HL-60 (cell line): ENCODE results near the gene HIVEP1.

Experiments
- DNase-seq, 2 experiments: peaks; one replicate each; pipeline ENCODE4 v3.0.0-alpha.2; 2010 to 2020; ENCODE audit warnings: low read depth in 1 of 2, low spot score in 1 of 2
- H3K27ac ChIP-seq: fragments of 250-450 bp; sonication (Bioruptor Pico); replicated peaks from 2 replicates; pipeline ENCODE4 v1.5.1; 2020; ENCODE audit warnings: mild to moderate bottlenecking, moderate library complexity
- H3K27me3 ChIP-seq: fragments of 250-450 bp; sonication (Bioruptor Pico); 2 replicates; pipeline ENCODE4 v1.5.1; 2021; ENCODE audit warnings: mild to moderate bottlenecking, moderate library complexity; ENCODE audit not compliant: insufficient read depth, poor library complexity, severe bottlenecking
- H3K4me3 ChIP-seq: replicated peaks from 2 replicates; pipeline ENCODE4 v1.5.1; 2011; ENCODE audit warnings: mild to moderate bottlenecking, control low read depth, low read length; ENCODE audit not compliant: insufficient read depth
- CTCF ChIP-seq: IDR thresholded peaks from one replicate; pipeline ENCODE4 v1.5.1; 2011; ENCODE audit warnings: low read length, control low read depth, inconsistent platforms; ENCODE audit not compliant: insufficient read depth
- GABPA ChIP-seq: IDR thresholded peaks from 2 replicates; pipeline ENCODE4 v1.6.1; 2012; ENCODE audit warnings: low read depth
- POLR2AphosphoS5 ChIP-seq: IDR thresholded peaks from 2 replicates; pipeline ENCODE4 v1.6.1; 2012; ENCODE audit warnings: low read depth
- REST ChIP-seq: IDR thresholded peaks from 2 replicates; pipeline ENCODE4 v1.6.1; 2012; ENCODE audit warnings: low read depth; ENCODE audit not compliant: insufficient replicate concordance
- SPI1 ChIP-seq: IDR thresholded peaks from 2 replicates; pipeline ENCODE4 v1.6.1; 2012; ENCODE audit warnings: low read depth, mild to moderate bottlenecking, borderline replicate concordance

Gene HIVEP1

GRCh38 chr6:11987386-11987785 is 24.7 kb upstream of the HIVEP1 start:
- Histone ChIP-seq H3K4me3 (no peak overlapping the region), H3K27me3 (no peaks in the 10 kb centered on the region), H3K27ac (no peak overlapping the region)
- no peak for TF ChIP-seq GABPA
- TF ChIP-seq REST = no peak
- TF ChIP-seq CTCF = no peak
- DNase-seq = no peak

GRCh38 chr6:11989386-11989785 is 22.7 kb upstream of the HIVEP1 start:
- Histone ChIP-seq H3K27me3 (no peaks in the 10 kb centered on the region), H3K27ac (no peak overlapping the region), H3K4me3 (no peak overlapping the region)
- TF ChIP-seq REST = no peak
- TF ChIP-seq SPI1 = no peak
- DNase-seq = no peak

GRCh38 chr6:11992086-11992485 is 20.0 kb upstream of the HIVEP1 start:
- no peak overlapping the region for H3K4me3 ChIP-seq
- TF ChIP-seq SPI1 (no peak), REST (no peak)
- no peak for DNase-seq
- no peaks in the 10 kb centered on the region for H3K27me3 ChIP-seq
- H3K27ac ChIP-seq = no peak overlapping the region

GRCh38 chr6:11994875-11995461 is 17.1 kb upstream of the HIVEP1 start:
- TF ChIP-seq SPI1 (no peak), CTCF (no peak), GABPA (no peak), REST (no peak), POLR2AphosphoS5 (no peak)
- no peak overlapping the region for H3K27ac ChIP-seq
- DNase-seq = no peak

More at GRCh38 chr6:11994875-11995461, 17.1 kb upstream of the HIVEP1 start:
- Histone ChIP-seq H3K27me3 (no peaks in the 10 kb centered on the region), H3K4me3 (no peak overlapping the region)
